H9 (cell line): ENCODE data around the gene SLC28A3. TPM values are rescaled to one million over a fixed set of nuclear protein-coding genes. Genes with fewer than 3 reads are reported as not detected.

Experiments used
- DNase-seq: peaks from one replicate; pipeline ENCODE4 v3.0.0-alpha.2; 2017
- H2AFZ ChIP-seq: one replicate; pipeline ENCODE4 v1.6.1; 2013; ENCODE audit warnings: mild to moderate bottlenecking, low read length, control low read depth, moderate library complexity
- H2AK5ac ChIP-seq: 2 replicates; pipeline ENCODE4 v1.6.1; 2013; ENCODE audit warnings: low read length, control low read depth, mixed read lengths; ENCODE audit not compliant: insufficient read length
- H2BK120ac ChIP-seq: one replicate; pipeline ENCODE4 v1.6.1; 2013; ENCODE audit warnings: low read depth, mild to moderate bottlenecking, low read length, control low read depth, inconsistent platforms; ENCODE audit not compliant: poor library complexity, severe bottlenecking
- H2BK12ac ChIP-seq: 2 replicates; pipeline ENCODE4 v1.6.1; 2013; ENCODE audit warnings: low read length, control low read depth, mixed read lengths, low read depth; ENCODE audit not compliant: insufficient read length
- H2BK15ac ChIP-seq: 2 replicates; pipeline ENCODE4 v1.6.1; 2013; ENCODE audit warnings: low read depth, low read length, control low read depth
- H2BK20ac ChIP-seq: one replicate; pipeline ENCODE4 v1.6.1; 2013; ENCODE audit warnings: low read depth, mild to moderate bottlenecking, low read length, control low read depth, inconsistent platforms; ENCODE audit not compliant: poor library complexity, severe bottlenecking
- H2BK5ac ChIP-seq: 2 replicates; pipeline ENCODE4 v1.6.1; 2013; ENCODE audit warnings: low read length, control low read depth, mixed read lengths; ENCODE audit not compliant: insufficient read length
- H3K14ac ChIP-seq: 2 replicates; pipeline ENCODE4 v1.6.1; 2013; ENCODE audit warnings: low read length, control low read depth; ENCODE audit not compliant: insufficient read depth
- H3K18ac ChIP-seq: 2 replicates; pipeline ENCODE4 v1.6.1; 2013; ENCODE audit warnings: low read depth, mild to moderate bottlenecking, mixed read lengths, low read length, control low read depth; ENCODE audit not compliant: insufficient read length
- H3K23ac ChIP-seq: 2 replicates; pipeline ENCODE4 v1.6.1; 2013; ENCODE audit warnings: low read length, control low read depth, mixed read lengths, low read depth; ENCODE audit not compliant: insufficient read length
- H3K23me2 ChIP-seq: 2 replicates; pipeline ENCODE4 v1.6.1; 2013; ENCODE audit warnings: low read depth, mild to moderate bottlenecking, mixed read lengths, low read length, control low read depth; ENCODE audit not compliant: insufficient read length, poor library complexity, severe bottlenecking
- H3K27ac ChIP-seq: 2 replicates; pipeline ENCODE4 v1.5.1; 2013; ENCODE audit warnings: low read length, control low read depth, mixed read lengths, low read depth; ENCODE audit not compliant: insufficient read length
- H3K27me3 ChIP-seq: 2 replicates; pipeline ENCODE4 v1.6.1; 2013; ENCODE audit warnings: low read length, control low read depth, inconsistent platforms; ENCODE audit not compliant: insufficient read depth
- H3K4ac ChIP-seq: 2 replicates; pipeline ENCODE4 v1.6.1; 2013; ENCODE audit warnings: low read depth, mild to moderate bottlenecking, control low read depth, inconsistent platforms, low read length, moderate library complexity
- H3K4me1 ChIP-seq: 2 replicates; pipeline ENCODE4 v1.6.1; 2013; ENCODE audit warnings: low read length, control low read depth, inconsistent platforms; ENCODE audit not compliant: insufficient read depth
- H3K4me2 ChIP-seq: 2 replicates; pipeline ENCODE4 v1.6.1; 2013; ENCODE audit warnings: low read length, control low read depth, mixed read lengths; ENCODE audit not compliant: insufficient read length, insufficient read depth
- H3K56ac ChIP-seq: 2 replicates; pipeline ENCODE4 v1.6.1; 2013; ENCODE audit warnings: low read depth, mild to moderate bottlenecking, mixed read lengths, low read length, control low read depth; ENCODE audit not compliant: insufficient read length
- H3K79me1 ChIP-seq: 2 replicates; pipeline ENCODE4 v1.6.1; 2013; ENCODE audit warnings: low read depth, mild to moderate bottlenecking, moderate library complexity, low read length, control low read depth, inconsistent platforms; ENCODE audit not compliant: insufficient read depth, poor library complexity, severe bottlenecking
- H3K79me2 ChIP-seq: 2 replicates; pipeline ENCODE4 v1.6.1; 2013; ENCODE audit warnings: low read length, control low read depth, inconsistent platforms; ENCODE audit not compliant: insufficient read depth
- H3K9ac ChIP-seq: 2 replicates; pipeline ENCODE4 v1.6.1; 2013; ENCODE audit warnings: low read length, control low read depth, mixed read lengths; ENCODE audit not compliant: insufficient read length; ENCODE audit errors: extremely low read depth
- H3K9me3 ChIP-seq: one replicate; pipeline ENCODE4 v1.6.1; 2013; ENCODE audit warnings: low read depth, low read length, inconsistent platforms; ENCODE audit not compliant: control insufficient read depth
- H3T11ph ChIP-seq: one replicate; pipeline ENCODE4 v1.6.1; 2013; ENCODE audit warnings: mild to moderate bottlenecking, low read length, control low read depth, inconsistent platforms
- H4K20me1 ChIP-seq: one replicate; pipeline ENCODE4 v1.6.1; 2013; ENCODE audit not compliant: control insufficient read depth, insufficient read length, insufficient read depth
- H4K5ac ChIP-seq: 2 replicates; pipeline ENCODE4 v1.6.1; 2013; ENCODE audit warnings: low read depth, mild to moderate bottlenecking, mixed read lengths, low read length, control low read depth; ENCODE audit not compliant: insufficient read length
- H4K8ac ChIP-seq: replicated peaks from 2 replicates; pipeline ENCODE4 v1.6.1; 2013; ENCODE audit warnings: low read length, control low read depth, mixed read lengths, low read depth; ENCODE audit not compliant: insufficient read length
- H4K91ac ChIP-seq: 2 replicates; pipeline ENCODE4 v1.6.1; 2013; ENCODE audit warnings: low read depth, mild to moderate bottlenecking, moderate library complexity, mixed read lengths, low read length, control low read depth; ENCODE audit not compliant: insufficient read length
- H3K27ac Mint-ChIP-seq, 3 experiments: 2 replicates in 2 of 3; 3 replicates in 1 of 3; pipeline ENCODE4 v1.8.0; 2020 to 2021; ENCODE audit warnings: mixed read lengths in 3 of 3, mild to moderate bottlenecking in 1 of 3, moderate library complexity in 1 of 3
- H3K27me3 Mint-ChIP-seq: 2 replicates; pipeline ENCODE4 v1.8.0; 2021; ENCODE audit warnings: low read depth, mild to moderate bottlenecking, moderate library complexity, mixed read lengths
- H3K36me3 Mint-ChIP-seq, 3 experiments: 2 replicates in 2 of 3; 3 replicates in 1 of 3; pipeline ENCODE4 v1.8.0; 2020 to 2021; ENCODE audit warnings: low read depth in 3 of 3, mixed read lengths in 3 of 3; ENCODE audit not compliant: insufficient read depth in 1 of 3
- H3K4me1 Mint-ChIP-seq, 2 experiments: 2 replicates each; pipeline ENCODE4 v1.8.0; 2020; ENCODE audit warnings: mixed read lengths in 2 of 2
- H3K4me3 Mint-ChIP-seq, 2 experiments: 2 replicates in 1 of 2; 3 replicates in 1 of 2; pipeline ENCODE4 v1.8.0; 2020 to 2021; ENCODE audit warnings: mild to moderate bottlenecking in 2 of 2, mixed read lengths in 2 of 2, moderate library complexity in 1 of 2
- H3K9me3 Mint-ChIP-seq, 2 experiments: 2 replicates in 1 of 2; 3 replicates in 1 of 2; pipeline ENCODE4 v1.8.0; 2020; ENCODE audit warnings: mild to moderate bottlenecking in 2 of 2, mixed read lengths in 2 of 2, moderate library complexity in 1 of 2
- WGBS: extraction: QIAGEN DNeasy Blood & Tissue Kit; methylation state at CpG from one replicate; pipeline ENCODE4 v1.1.7; 2013; ENCODE audit warnings: missing lambda C conversion rate, low lambda C conversion rate, mixed read lengths; ENCODE audit not compliant: insufficient read length; ENCODE audit errors: extremely low coverage; 5-methylcytosine and 5-hydroxymethylcytosine counted together
- total RNA-seq: library from RNA; stranded (reverse); gene quantifications from 2 replicates; pipeline ENCODE4 v1.2.1, GENCODE V29; 2021
- TF ChIP-seq, protein P1 (sequence below): fragments of 200-600 bp; sonication (generic); conservative IDR thresholded peaks from 3 replicates; pipeline ENCODE4 v1.8.0; 2021; ENCODE audit warnings: antibody characterized with exemption, mild to moderate bottlenecking

SLC28A3 gene
- total RNA-seq, 1 experiment from 2014 or later: not detected

- Histone ChIP-seq H3K27me3 (no peaks in the 10 kb centered on the region), H4K20me1 (no peaks in the 10 kb centered on the region), H3K14ac (no peak overlapping the region), H3K18ac (no peak overlapping the region), H2BK12ac (no peak overlapping the region), H3T11ph (no peak overlapping the region), H3K4ac (no peak overlapping the region), H3K79me2 (no peaks in the 10 kb centered on the region), H3K56ac (no peak overlapping the region), H3K23ac (no peak overlapping the region), H3K4me2 (no peak overlapping the region), H3K23me2 (no peaks in the 10 kb centered on the region), H3K9me3 (no peaks in the 10 kb centered on the region), H4K5ac (no peak overlapping the region), H3K27ac (no peak overlapping the region), H3K9ac (no peak overlapping the region), H2BK120ac (no peak overlapping the region), H3K79me1 (no peaks in the 10 kb centered on the region), H4K8ac (no peak overlapping the region), H2AFZ (no peak overlapping the region), H2BK15ac (no peak overlapping the region), H2AK5ac (no peak overlapping the region), H2BK5ac (no peak overlapping the region), H2BK20ac (no peak overlapping the region), H4K91ac (no peak overlapping the region), H3K4me1 (no peaks in the 10 kb centered on the region)
- Mint-ChIP-seq H3K9me3 (no peaks in the 10 kb centered on the region), H3K4me3 (no peak overlapping the region), H3K27me3 (peaks cover 16% of the 10 kb centered on the region), H3K36me3 (no peaks in the 10 kb centered on the region), H3K4me1 (peaks cover 9 to 10% of the 10 kb centered on the region in 2 experiments), H3K27ac (no peak overlapping the region)
- no CpG with 5 or more reads among the region's 4 CpGs for WGBS
- TF ChIP-seq, protein P1, sequence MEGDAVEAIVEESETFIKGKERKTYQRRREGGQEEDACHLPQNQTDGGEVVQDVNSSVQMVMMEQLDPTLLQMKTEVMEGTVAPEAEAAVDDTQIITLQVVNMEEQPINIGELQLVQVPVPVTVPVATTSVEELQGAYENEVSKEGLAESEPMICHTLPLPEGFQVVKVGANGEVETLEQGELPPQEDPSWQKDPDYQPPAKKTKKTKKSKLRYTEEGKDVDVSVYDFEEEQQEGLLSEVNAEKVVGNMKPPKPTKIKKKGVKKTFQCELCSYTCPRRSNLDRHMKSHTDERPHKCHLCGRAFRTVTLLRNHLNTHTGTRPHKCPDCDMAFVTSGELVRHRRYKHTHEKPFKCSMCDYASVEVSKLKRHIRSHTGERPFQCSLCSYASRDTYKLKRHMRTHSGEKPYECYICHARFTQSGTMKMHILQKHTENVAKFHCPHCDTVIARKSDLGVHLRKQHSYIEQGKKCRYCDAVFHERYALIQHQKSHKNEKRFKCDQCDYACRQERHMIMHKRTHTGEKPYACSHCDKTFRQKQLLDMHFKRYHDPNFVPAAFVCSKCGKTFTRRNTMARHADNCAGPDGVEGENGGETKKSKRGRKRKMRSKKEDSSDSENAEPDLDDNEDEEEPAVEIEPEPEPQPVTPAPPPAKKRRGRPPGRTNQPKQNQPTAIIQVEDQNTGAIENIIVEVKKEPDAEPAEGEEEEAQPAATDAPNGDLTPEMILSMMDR: no peak
- DNase-seq: no peak
These were observed 84.9 kb downstream of the SLC28A3 start for GRCh38 chr9:84255696-84256095.
